SW 1271 (cell line): Measurements from ENCODE around the gene FAR1.

Source experiments
- DNase-seq, 2 experiments: peaks; one replicate each; lab custom pipeline; 2025; lab: John Stamatoyannopoulos, UW

Gene FAR1

DNA sequence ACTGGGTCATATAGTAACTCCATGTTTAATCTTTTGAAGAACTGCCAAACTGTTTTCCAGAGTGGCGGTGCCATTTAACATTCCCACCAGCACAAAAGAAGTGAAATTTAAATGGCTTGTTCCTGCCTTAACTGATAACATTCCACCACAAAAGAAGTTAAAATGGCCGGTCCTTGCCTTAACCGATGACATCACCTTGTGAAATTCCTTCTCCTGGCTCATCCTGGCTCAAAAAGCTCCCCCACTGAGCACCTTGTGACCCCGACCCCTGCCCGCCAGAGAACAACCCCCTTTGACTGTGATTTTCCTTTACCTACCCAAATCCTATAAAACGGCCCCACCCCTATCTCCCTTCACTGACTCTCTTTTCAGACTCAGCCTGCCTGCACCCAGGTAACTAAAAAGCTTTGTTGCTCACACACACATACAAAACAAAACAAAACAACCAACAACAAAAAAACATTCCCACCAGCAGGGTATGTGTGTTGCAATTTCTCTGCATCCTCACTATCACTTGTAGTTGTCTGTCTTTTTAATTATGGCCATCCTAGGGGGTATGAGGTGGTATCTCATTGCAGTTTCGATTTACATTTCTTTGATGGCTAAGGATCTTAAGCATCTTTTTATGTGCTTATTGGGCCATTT, 109.0 kb downstream of the FAR1 start:
- no peak for DNase-seq

DNA sequence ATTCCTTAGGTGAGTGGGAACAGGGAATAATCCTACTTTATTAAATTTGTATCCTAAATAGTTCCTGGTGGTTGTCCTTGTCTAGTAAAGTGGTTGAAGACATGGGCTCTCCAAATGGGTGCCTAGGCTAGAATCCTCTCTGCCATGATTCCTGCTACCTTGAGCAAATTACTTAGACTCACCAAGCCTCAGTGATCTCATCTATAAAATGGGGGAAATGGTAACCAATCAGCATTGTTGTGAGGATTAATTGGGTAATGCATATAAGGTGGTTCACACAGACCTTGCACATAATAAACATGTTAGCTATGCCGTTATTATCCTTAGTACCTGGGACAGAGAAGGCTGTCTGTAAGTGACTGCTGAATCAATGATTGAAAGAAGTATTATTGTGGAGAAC, 109.9 kb downstream of the FAR1 start:
- DNase-seq, result no peak

DNA sequence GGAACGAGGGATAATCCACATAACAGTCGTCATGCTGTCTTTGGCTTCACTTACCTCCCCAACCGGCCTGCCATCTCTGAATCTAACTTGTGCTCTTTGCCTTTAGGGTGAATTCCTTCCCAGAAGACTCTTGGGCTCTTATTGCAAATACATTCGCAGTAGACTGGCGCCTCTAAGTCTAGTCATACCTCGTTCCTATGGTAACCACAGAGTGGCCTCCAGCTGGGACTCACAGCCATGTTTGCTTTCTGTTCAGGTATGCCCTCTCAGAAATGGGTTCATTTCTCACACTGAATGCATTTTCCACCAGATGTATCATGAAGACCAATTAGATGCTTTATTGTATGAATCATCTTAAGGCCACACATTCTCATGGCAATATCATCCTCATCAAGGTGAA, 112.7 kb downstream of the FAR1 start:
- DNase-seq, result no peak
